GM12891 (cell line): Measurements from ENCODE around the gene PLEKHM2.

ENCODE experiments used
- POLR2A ChIP-seq: IDR thresholded peaks from 2 replicates; pipeline ENCODE4 v1.6.1; 2011; ENCODE audit warnings: low read depth, low read length, control low read depth
- POLR2AphosphoS5 ChIP-seq: IDR thresholded peaks from 2 replicates; pipeline ENCODE4 v1.6.1; 2011; ENCODE audit warnings: low read depth, low read length, control low read depth
- POU2F2 ChIP-seq: IDR thresholded peaks from 2 replicates; pipeline ENCODE4 v1.6.1; 2011; ENCODE audit warnings: low read depth, mild to moderate bottlenecking, control low read depth, low read length, moderate library complexity
- SPI1 ChIP-seq: IDR thresholded peaks from 2 replicates; pipeline ENCODE4 v1.6.1; 2011; ENCODE audit warnings: low read depth, low read length, control low read depth

DNA sequence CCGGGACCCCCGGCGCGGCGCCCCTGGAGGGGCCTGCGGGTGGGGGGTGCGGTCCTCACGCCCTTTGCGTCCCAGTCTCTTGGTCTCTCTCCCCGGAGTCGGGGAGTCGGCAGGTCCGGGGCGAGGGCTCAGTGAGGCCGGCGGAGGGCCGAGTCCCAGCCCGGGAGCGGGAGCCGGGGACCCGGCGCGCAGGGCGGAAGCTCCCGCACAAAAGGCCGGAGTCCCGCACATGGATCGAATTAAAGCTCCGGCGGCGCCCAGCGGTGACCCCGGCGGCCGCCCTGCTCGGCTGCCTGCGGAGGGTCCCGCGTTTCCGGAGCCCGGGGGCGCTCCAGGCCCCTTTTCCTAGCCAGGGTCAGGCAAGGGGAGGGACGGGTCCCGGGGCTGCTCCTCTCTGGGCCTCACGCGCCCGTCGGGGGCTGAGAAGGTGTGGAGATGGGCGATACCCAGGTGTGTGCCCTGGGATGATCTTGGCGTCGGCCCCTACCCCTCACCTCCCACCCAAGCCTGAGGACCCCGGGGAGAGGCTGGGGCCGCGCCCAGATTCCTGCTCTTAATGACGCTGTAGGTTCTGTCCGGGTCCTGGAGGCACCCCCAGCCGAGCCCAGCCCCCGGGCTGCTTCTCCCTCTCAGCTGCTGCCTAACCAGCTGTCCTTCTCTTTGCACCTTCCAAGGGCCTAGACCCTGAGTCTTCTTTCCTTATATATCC lies 75.0 kb downstream of the PLEKHM2 start:
- no peak for TF ChIP-seq POLR2AphosphoS5
- no peak for TF ChIP-seq POLR2A
- no peak for TF ChIP-seq POU2F2
- no peak for TF ChIP-seq SPI1
